ENCODE measurements around the gene UBE2H. TPM values are rescaled to one million over a fixed set of nuclear protein-coding genes. Genes with fewer than 3 reads are reported as not detected.

The UBE2H gene
- total and polyA plus RNA-seq, 10 of the 15 experiments (the other 5 are each of a cell fraction or from before 2014, with no cell fraction given) = 15.6 to 75.5 (median 32.8) TPM

DNA sequence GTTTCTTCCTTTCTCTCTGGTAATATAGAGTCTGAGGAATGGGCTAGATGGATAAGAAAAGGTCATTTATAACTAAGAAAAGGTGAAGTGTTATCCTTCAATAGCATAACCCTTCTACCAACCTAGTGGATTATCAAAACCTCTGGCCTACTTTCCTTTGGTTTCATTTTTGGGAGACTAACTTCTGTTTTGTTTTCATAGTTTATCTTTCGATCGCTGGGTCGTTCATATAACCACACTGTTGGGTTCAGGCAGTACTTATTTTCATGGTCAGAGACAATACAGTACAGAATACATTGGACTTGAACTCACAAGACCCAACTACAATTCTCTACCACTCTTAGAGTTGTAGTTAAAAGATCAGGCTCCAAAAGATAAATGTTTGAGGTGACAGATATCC, 86.5 kb downstream of the UBE2H start:
- FAIRE-seq (no peak), ATAC-seq (no peak), DNase-seq (ENCODE audit: low read depth, low spot score) (no peak)
- Histone ChIP-seq H3K36me3 (ENCODE audit: control insufficient read depth in 2 of 2, insufficient read depth in 2 of 2, low read length in 1 of 2) (peaks cover 0 to 4% of the 10 kb centered on the region in 2 experiments; a peak in 2 of 4 replicates), H3K27me3 (replicated peaks in 1 of 2; ENCODE audit: control insufficient read depth in 2 of 2, insufficient read depth in 2 of 2, low read length in 1 of 2) (no peaks in the 10 kb centered on the region), H4K20me1 (ENCODE audit: control insufficient read depth, insufficient read depth) (no peaks in the 10 kb centered on the region), H3K9ac (ENCODE audit: control insufficient read depth, insufficient read depth, low read length) (no peak overlapping the region), H3K79me2 (ENCODE audit: control insufficient read depth, insufficient read depth, low read length) (peaks cover 14% of the 10 kb centered on the region), H3K4me3 (no peak overlapping the region), H3K4me2 (ENCODE audit: control insufficient read depth, insufficient read depth) (no peak overlapping the region), H2AFZ (ENCODE audit: control insufficient read depth, low read depth, low read length) (no peak overlapping the region), H3K27ac (ENCODE audit: control insufficient read depth, insufficient read depth) (no peak overlapping the region), H3K4me1 (ENCODE audit: control insufficient read depth, insufficient read depth, low read length) (peaks cover 15% of the 10 kb centered on the region), H3K9me3 (replicated peaks; ENCODE audit: control insufficient read depth, insufficient read depth, low read length) (no peaks in the 10 kb centered on the region)
- 85% methylated on average over 3 of the region's 3 CpGs for WGBS (ENCODE audit: insufficient coverage, insufficient replicate concordance, low lambda C conversion rate, missing lambda C conversion rate)
- in situ Hi-C loops (cut with MboI) (no loop called here), intact Hi-C loops (cut with micrococcal nuclease; ENCODE audit: unreplicated experiment) (no loop called here)
- RAD21 ChIA-PET (ENCODE audit: unreplicated experiment) = no interaction called here
- CTCF ChIA-PET = no interaction called here
- SMC1A ChIA-PET (ENCODE audit: uncharacterized antibody, unreplicated experiment) = interaction anchor here (1.5 kb wide), 1 partner anchor 15 kb away, joined by 3 read pairs; no protein-coding TSS in a partner anchor
- no TSS peak for BruUV-seq (replicated peaks)
- POLR2A ChIA-PET = interaction anchor here (0.6 kb wide), 1 partner anchor 308 kb away, joined by 4 read pairs; no protein-coding TSS in a partner anchor
- TF ChIP-seq JUND (IDR thresholded peaks at IDR 0.05; ENCODE audit: low read depth, low read length) (no peak), RAD21 (IDR thresholded peaks at IDR 0.05; ENCODE audit: insufficient read depth, low read depth, low read length) (no peak), CBFB (IDR thresholded peaks at IDR 0.05; ENCODE audit: low read depth) (no peak), HDAC2 (IDR thresholded peaks at IDR 0.05) (no peak), SUZ12 (IDR thresholded peaks at IDR 0.05; ENCODE audit: unreplicated experiment) (no peak), ZNF384 (IDR thresholded peaks at IDR 0.05; ENCODE audit: borderline replicate concordance, low read depth, low read length) (no peak), ZZZ3 (IDR thresholded peaks at IDR 0.05; ENCODE audit: control insufficient read depth, insufficient read length, low read depth) (no peak), HDAC6 (IDR thresholded peaks at IDR 0.05; ENCODE audit: unreplicated experiment) (no peak)
- TF ChIP-seq, protein P1, sequence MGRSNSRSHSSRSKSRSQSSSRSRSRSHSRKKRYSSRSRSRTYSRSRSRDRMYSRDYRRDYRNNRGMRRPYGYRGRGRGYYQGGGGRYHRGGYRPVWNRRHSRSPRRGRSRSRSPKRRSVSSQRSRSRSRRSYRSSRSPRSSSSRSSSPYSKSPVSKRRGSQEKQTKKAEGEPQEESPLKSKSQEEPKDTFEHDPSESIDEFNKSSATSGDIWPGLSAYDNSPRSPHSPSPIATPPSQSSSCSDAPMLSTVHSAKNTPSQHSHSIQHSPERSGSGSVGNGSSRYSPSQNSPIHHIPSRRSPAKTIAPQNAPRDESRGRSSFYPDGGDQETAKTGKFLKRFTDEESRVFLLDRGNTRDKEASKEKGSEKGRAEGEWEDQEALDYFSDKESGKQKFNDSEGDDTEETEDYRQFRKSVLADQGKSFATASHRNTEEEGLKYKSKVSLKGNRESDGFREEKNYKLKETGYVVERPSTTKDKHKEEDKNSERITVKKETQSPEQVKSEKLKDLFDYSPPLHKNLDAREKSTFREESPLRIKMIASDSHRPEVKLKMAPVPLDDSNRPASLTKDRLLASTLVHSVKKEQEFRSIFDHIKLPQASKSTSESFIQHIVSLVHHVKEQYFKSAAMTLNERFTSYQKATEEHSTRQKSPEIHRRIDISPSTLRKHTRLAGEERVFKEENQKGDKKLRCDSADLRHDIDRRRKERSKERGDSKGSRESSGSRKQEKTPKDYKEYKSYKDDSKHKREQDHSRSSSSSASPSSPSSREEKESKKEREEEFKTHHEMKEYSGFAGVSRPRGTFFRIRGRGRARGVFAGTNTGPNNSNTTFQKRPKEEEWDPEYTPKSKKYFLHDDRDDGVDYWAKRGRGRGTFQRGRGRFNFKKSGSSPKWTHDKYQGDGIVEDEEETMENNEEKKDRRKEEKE (IDR thresholded peaks at IDR 0.05) = no peak
- TF ChIP-seq, protein P2, sequence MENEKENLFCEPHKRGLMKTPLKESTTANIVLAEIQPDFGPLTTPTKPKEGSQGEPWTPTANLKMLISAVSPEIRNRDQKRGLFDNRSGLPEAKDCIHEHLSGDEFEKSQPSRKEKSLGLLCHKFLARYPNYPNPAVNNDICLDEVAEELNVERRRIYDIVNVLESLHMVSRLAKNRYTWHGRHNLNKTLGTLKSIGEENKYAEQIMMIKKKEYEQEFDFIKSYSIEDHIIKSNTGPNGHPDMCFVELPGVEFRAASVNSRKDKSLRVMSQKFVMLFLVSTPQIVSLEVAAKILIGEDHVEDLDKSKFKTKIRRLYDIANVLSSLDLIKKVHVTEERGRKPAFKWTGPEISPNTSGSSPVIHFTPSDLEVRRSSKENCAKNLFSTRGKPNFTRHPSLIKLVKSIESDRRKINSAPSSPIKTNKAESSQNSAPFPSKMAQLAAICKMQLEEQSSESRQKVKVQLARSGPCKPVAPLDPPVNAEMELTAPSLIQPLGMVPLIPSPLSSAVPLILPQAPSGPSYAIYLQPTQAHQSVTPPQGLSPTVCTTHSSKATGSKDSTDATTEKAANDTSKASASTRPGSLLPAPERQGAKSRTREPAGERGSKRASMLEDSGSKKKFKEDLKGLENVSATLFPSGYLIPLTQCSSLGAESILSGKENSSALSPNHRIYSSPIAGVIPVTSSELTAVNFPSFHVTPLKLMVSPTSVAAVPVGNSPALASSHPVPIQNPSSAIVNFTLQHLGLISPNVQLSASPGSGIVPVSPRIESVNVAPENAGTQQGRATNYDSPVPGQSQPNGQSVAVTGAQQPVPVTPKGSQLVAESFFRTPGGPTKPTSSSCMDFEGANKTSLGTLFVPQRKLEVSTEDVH (IDR thresholded peaks at IDR 0.05; ENCODE audit: low read depth, partially characterized antibody) = no peak
- TF ChIP-seq, protein P3, sequence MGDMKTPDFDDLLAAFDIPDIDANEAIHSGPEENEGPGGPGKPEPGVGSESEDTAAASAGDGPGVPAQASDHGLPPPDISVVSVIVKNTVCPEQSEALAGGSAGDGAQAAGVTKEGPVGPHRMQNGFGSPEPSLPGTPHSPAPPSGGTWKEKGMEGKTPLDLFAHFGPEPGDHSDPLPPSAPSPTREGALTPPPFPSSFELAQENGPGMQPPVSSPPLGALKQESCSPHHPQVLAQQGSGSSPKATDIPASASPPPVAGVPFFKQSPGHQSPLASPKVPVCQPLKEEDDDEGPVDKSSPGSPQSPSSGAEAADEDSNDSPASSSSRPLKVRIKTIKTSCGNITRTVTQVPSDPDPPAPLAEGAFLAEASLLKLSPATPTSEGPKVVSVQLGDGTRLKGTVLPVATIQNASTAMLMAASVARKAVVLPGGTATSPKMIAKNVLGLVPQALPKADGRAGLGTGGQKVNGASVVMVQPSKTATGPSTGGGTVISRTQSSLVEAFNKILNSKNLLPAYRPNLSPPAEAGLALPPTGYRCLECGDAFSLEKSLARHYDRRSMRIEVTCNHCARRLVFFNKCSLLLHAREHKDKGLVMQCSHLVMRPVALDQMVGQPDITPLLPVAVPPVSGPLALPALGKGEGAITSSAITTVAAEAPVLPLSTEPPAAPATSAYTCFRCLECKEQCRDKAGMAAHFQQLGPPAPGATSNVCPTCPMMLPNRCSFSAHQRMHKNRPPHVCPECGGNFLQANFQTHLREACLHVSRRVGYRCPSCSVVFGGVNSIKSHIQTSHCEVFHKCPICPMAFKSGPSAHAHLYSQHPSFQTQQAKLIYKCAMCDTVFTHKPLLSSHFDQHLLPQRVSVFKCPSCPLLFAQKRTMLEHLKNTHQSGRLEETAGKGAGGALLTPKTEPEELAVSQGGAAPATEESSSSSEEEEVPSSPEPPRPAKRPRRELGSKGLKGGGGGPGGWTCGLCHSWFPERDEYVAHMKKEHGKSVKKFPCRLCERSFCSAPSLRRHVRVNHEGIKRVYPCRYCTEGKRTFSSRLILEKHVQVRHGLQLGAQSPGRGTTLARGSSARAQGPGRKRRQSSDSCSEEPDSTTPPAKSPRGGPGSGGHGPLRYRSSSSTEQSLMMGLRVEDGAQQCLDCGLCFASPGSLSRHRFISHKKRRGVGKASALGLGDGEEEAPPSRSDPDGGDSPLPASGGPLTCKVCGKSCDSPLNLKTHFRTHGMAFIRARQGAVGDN (IDR thresholded peaks at IDR 0.05) = no peak

All from GM12878 (cell line).